Inflammatory macrophage treated with lipopolysaccharide for 4 hours (primary cell): ENCODE data around the gene SIT1.

ENCODE experiments used
- DNase-seq: peaks from one replicate; pipeline ENCODE4 v3.0.0-alpha.2; 2020

SIT1 gene

GRCh38 chr9:35682051-35682450 is 31.3 kb upstream of the SIT1 start:
- DNase-seq, result no peak

GRCh38 chr9:35681341-35682002 is 30.7 kb upstream of the SIT1 start:
- DNase-seq, result no peak

- DNase-seq, result no peak
Observed at GRCh38 chr9:35680331-35681105, 29.8 kb upstream of the SIT1 start.

- no peak for DNase-seq
Observed at GRCh38 chr9:35679766-35680330, 29.1 kb upstream of the SIT1 start.

DNA sequence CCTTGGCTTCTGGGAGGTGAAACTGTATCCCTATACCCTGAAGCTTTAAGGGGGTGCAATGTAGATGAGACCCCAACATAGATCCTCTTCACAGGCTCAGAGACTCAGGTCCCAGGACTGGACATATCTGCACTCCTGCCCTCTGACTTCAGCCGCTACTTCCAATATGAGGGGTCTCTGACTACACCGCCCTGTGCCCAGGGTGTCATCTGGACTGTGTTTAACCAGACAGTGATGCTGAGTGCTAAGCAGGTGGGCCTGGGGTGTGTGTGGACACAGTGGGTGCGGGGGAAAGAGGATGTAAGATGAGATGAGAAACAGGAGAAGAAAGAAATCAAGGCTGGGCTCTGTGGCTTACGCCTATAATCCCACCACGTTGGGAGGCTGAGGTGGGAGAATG is 28.4 kb upstream of the SIT1 start:
- DNase-seq, result no peak

DNA sequence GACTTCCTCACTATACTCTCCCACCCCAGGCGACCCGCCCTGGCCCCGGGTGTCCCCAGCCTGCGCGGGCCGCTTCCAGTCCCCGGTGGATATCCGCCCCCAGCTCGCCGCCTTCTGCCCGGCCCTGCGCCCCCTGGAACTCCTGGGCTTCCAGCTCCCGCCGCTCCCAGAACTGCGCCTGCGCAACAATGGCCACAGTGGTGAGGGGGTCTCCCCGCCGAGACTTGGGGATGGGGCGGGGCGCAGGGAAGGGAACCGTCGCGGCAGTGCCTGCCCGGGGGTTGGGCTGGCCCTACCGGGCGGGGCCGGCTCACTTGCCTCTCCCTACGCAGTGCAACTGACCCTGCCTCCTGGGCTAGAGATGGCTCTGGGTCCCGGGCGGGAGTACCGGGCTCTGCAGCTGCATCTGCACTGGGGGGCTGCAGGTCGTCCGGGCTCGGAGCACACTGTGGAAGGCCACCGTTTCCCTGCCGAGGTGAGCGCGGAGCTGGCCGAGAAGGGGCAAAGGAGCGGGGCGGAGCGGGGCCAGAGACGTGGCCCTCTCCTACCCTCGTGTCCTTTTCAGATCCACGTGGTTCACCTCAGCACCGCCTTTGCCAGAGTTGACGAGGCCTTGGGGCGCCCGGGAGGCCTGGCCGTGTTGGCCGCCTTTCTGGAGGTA is 25.1 kb upstream of the SIT1 start:
- peak; percentile 13 for DNase-seq

GRCh38 chr9:35675204-35675603 is 24.5 kb upstream of the SIT1 start:
- DNase-seq, result no peak

GRCh38 chr9:35674025-35674361 is 23.3 kb upstream of the SIT1 start:
- no peak for DNase-seq

- DNase-seq, result no peak
Observed at GRCh38 chr9:35673132-35674024, 22.6 kb upstream of the SIT1 start, which contains the start of gene CA9. Gene CA9 (plus strand): TSS chr9:35673928. CDS start chr9:35673960, 32 bp downstream.

DNA sequence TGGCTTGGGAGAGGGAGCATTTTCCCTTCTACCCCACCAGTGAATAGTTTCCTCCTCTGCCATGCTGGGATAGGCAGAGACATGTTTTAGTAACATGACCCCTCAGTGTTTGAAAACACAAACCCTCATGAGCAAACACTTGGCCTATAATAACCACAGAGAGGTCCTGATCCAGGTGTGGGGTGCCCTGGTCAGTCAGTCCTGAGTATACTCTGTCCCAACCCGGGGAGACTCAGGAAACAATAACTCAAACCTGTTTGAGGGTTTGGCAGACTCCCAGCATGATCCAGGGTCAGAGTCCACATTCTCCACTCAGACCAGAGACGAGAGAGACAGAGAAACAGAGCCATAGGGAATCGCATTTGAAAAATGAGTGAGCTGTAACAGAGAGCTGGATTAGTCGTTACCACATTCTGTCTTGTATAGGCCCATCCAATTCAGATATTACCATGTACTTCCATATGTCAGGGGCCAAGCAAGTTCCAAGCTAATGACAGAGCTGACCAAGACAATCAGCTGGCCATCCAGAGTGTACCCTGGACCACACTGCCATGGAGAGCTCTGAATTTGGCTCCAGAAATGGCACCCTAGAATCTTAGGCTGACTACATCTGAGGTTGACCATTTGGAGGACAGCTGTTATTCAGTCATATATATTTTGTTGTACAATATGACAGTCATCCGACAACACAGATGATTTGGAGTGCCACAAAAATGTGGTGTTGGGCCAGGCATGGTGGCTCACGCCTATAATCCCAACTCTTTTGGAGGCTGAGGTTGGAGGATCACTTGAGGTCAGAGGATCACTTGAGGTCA is 18.8 kb upstream of the SIT1 start:
- DNase-seq, result no peak

GRCh38 chr9:35667939-35668338 is 17.2 kb upstream of the SIT1 start:
- no peak for DNase-seq

- DNase-seq, result no peak
Observed at GRCh38 chr9:35666549-35666948, 15.8 kb upstream of the SIT1 start.

DNA sequence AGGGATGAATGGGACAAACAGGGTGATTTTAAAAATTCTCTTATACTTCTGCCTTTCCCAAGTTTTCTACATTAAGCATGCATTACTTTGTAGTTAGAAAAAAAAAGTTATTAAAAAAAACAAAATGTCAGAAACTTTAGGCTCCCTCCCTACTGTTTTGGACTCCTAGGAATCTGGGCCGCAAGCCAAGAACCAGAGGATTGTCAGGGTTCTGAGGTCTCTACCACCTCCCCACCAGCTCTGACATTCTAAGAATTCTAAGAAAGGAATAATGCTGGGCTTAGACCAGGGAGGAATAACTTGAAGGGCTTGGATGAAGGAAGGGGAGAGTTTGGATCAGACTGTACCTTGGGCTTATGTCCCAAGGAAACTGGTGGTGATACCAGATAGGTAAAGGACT is 15.3 kb upstream of the SIT1 start:
- no peak for DNase-seq

DNA sequence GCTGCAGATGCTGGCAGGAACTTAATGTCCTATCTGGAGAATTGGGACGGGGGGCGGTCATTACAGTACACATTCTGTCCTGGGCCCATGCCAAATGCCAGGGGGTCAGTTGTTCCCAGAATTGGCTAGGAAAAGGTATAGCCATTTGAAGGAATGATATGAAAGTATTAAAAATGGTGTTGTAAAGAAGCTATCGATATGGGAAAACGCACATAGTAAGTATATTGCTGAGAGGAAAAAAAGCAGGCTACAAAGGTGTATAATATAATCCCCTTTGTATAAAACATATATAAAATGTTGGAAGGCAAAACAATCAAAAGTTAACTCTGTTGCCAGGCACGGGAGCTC is 14.7 kb upstream of the SIT1 start:
- no peak for DNase-seq

GRCh38 chr9:35664531-35665470 is 14.1 kb upstream of the SIT1 start, which contains the start of gene ARHGEF39:
Gene ARHGEF39 (minus strand): TSS chr9:35665195. CDS start chr9:35665169, 26 bp downstream.
- peak; percentile 77 for DNase-seq

GRCh38 chr9:35662437-35662836 is 11.7 kb upstream of the SIT1 start:
- no peak for DNase-seq

- DNase-seq, result no peak
Observed at GRCh38 chr9:35661756-35662350, 11.1 kb upstream of the SIT1 start.

GRCh38 chr9:35660966-35661415 is 10.3 kb upstream of the SIT1 start:
- DNase-seq, result no peak

DNA sequence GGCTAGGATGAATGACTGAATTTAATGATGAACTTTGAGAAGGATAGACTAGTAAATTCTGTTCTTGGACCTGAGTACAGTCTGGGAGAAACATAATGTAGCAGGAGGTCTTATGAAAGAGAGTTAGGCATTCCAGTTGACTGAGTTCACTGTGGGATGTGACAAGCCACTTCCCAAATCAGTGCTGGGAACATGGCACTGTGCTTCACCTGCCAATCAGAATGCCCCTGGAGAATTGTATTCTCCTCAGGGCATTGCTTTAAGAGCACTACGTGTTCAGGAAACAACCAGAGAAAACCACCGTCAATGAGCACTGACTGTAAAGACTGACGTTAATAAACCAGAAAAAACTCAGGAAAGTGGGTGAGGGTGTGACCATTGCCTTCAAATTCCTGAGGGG is 8.6 kb upstream of the SIT1 start:
- DNase-seq, result no peak

GRCh38 chr9:35658968-35659220 is 8.2 kb upstream of the SIT1 start:
- DNase-seq, result peak; percentile 32
